CD14-positive monocyte (primary cell): ENCODE data around the gene SPATA9. TPM values are rescaled to one million over a fixed set of nuclear protein-coding genes. Genes with fewer than 3 reads are reported as not detected.

Source experiments
- DNase-seq, 3 donors: peaks; one replicate each; pipeline ENCODE4 v3.0.0-alpha.2; 2011 to 2022
- H2AFZ ChIP-seq: 2 replicates; pipeline ENCODE4 v1.6.0; 2012; ENCODE audit warnings: mild to moderate bottlenecking, low read depth, low read length, inconsistent platforms; ENCODE audit not compliant: insufficient read depth, poor library complexity, severe bottlenecking
- H3K27ac ChIP-seq, 2 donors: 1 replicate in 1 of 2; 2 replicates in 1 of 2; pipeline ENCODE4 v1.5.1; 2012 to 2013; ENCODE audit warnings: low read length in 2 of 2, control low read depth in 1 of 2, inconsistent platforms in 1 of 2, low read depth in 1 of 2, mild to moderate bottlenecking in 1 of 2
- H3K27me3 ChIP-seq, 2 donors: one replicate each; pipeline versions ENCODE4 v1.6.0 to v1.6.1; 2011 to 2013; ENCODE audit warnings: low read length in 2 of 2; ENCODE audit not compliant: control insufficient read depth in 2 of 2, insufficient read depth in 2 of 2
- H3K36me3 ChIP-seq, 2 donors: replicated peaks in 1 of 2; 1 replicate in 1 of 2; 2 replicates in 1 of 2; pipeline versions ENCODE4 v1.5.1 to v1.6.1; 2012 to 2013; ENCODE audit warnings: low read length in 2 of 2, control low read depth in 1 of 2, inconsistent platforms in 1 of 2, mild to moderate bottlenecking in 1 of 2; ENCODE audit not compliant: insufficient read depth in 2 of 2, control insufficient read depth in 1 of 2
- H3K4me1 ChIP-seq, 2 donors: 1 replicate in 1 of 2; 2 replicates in 1 of 2; pipeline versions ENCODE4 v1.5.1 to v1.6.1; 2012 to 2013; ENCODE audit warnings: low read length in 2 of 2, control low read depth in 1 of 2, inconsistent platforms in 1 of 2, mild to moderate bottlenecking in 1 of 2, moderate library complexity in 1 of 2; ENCODE audit not compliant: insufficient read depth in 2 of 2, control insufficient read depth in 1 of 2
- H3K4me2 ChIP-seq: replicated peaks from 2 replicates; pipeline ENCODE3; 2012; ENCODE audit warnings: low read length, moderate library complexity, mild to moderate bottlenecking; ENCODE audit not compliant: poor library complexity, severe bottlenecking; ENCODE audit errors: extremely low read depth
- H3K4me3 ChIP-seq, 3 experiments: fragments of 200-600 bp in 1 of 3; sonication (generic) in 1 of 3; replicated peaks in 1 of 3; 1 replicate in 2 of 3; 2 replicates in 1 of 3; pipeline ENCODE4 v1.5.1; 2011 to 2013; ENCODE audit warnings: low read length in 3 of 3, mild to moderate bottlenecking in 3 of 3, control low read depth in 2 of 3, low read depth in 2 of 3, inconsistent platforms in 1 of 3, moderate library complexity in 1 of 3
- H3K79me2 ChIP-seq: 2 replicates; pipeline ENCODE4 v1.6.0; 2012; ENCODE audit warnings: mild to moderate bottlenecking, control low read depth, inconsistent platforms, low read length, moderate library complexity; ENCODE audit not compliant: insufficient read depth
- H3K9ac ChIP-seq: 2 replicates; pipeline ENCODE4 v1.6.0; 2017; ENCODE audit warnings: low read length, mild to moderate bottlenecking; ENCODE audit not compliant: insufficient read depth, poor library complexity, severe bottlenecking
- H3K9me3 ChIP-seq, 2 donors: replicated peaks in 1 of 2; 1 replicate in 1 of 2; 2 replicates in 1 of 2; pipeline versions ENCODE4 v1.5.1 to v1.6.1; 2012 to 2013; ENCODE audit warnings: low read length in 2 of 2, control low read depth in 1 of 2; ENCODE audit not compliant: control insufficient read depth in 1 of 2, insufficient read depth in 1 of 2
- H4K20me1 ChIP-seq: 2 replicates; pipeline ENCODE4 v1.6.0; 2012; ENCODE audit warnings: mild to moderate bottlenecking, low read length, control low read depth, moderate library complexity; ENCODE audit not compliant: insufficient read depth
- H3K27ac Mint-ChIP-seq, 7 donors: one replicate each; pipeline ENCODE4 v1.8.0; 2020; ENCODE audit warnings: mild to moderate bottlenecking in 7 of 7, mixed read lengths in 7 of 7, moderate library complexity in 6 of 7, inconsistent platforms in 2 of 7
- H3K27me3 Mint-ChIP-seq, 3 donors: one replicate each; pipeline ENCODE4 v1.8.0; 2021 to 2022; ENCODE audit warnings: low read depth in 3 of 3, mild to moderate bottlenecking in 3 of 3, mixed read lengths in 3 of 3, moderate library complexity in 3 of 3, inconsistent platforms in 1 of 3
- H3K36me3 Mint-ChIP-seq, 2 donors: one replicate each; pipeline ENCODE4 v1.8.0; 2020; ENCODE audit warnings: mixed read lengths in 2 of 2, inconsistent platforms in 1 of 2, mild to moderate bottlenecking in 1 of 2
- H3K4me1 Mint-ChIP-seq: one replicate; pipeline ENCODE4 v1.8.0; 2020; ENCODE audit warnings: mild to moderate bottlenecking, mixed read lengths
- H3K4me3 Mint-ChIP-seq, 2 donors: one replicate each; pipeline ENCODE4 v1.8.0; 2020; ENCODE audit warnings: mild to moderate bottlenecking in 2 of 2, mixed read lengths in 2 of 2, moderate library complexity in 1 of 2
- H3K9me3 Mint-ChIP-seq, 7 donors: one replicate each; pipeline ENCODE4 v1.8.0; 2020 to 2022; ENCODE audit warnings: mixed read lengths in 7 of 7, mild to moderate bottlenecking in 6 of 7, moderate library complexity in 6 of 7, inconsistent platforms in 2 of 7
- CTCF ChIP-seq: fragments of 200-600 bp; IDR thresholded peaks from one replicate; pipeline ENCODE4 v1.8.0; 2022; ENCODE audit warnings: antibody characterized with exemption, mild to moderate bottlenecking
- WGBS: methylation state at CpG from one replicate; pipeline ENCODE4 v1.1.5; 2013; ENCODE audit warnings: missing lambda C conversion rate; ENCODE audit not compliant: insufficient coverage; 5-methylcytosine and 5-hydroxymethylcytosine counted together
- intact Hi-C, 2 donors: fragments of 100-400 bp; cut with micrococcal nuclease; formaldehyde crosslinking; loops; one replicate each; pipeline versions ENCODE4 v1.15.0 to v1.15.1; 2023
- polyA plus RNA-seq, 3 donors: library from polyadenylated mRNA; depleted of rRNA in 1 of 3; unstranded in 2 of 3; stranded (reverse) in 1 of 3; fragments of 300-500 nt in 2 of 3; fragments of >200 nt in 1 of 3; fragmentation: Illumina TruSeq in 2 of 3; gene quantifications; 1 replicate in 2 of 3; 2 replicates in 1 of 3; pipeline ENCODE4 v1.2.3, GENCODE V29; 2012 to 2021

The SPATA9 gene
- polyA plus RNA-seq, 3 donors = not detected

- TF ChIP-seq CTCF = no peak
- Mint-ChIP-seq H3K27me3 (no peaks in the 10 kb centered on the region), H3K4me3 (no peak overlapping the region), H3K36me3 (no peaks in the 10 kb centered on the region), H3K27ac (no peak overlapping the region), H3K4me1 (peaks cover 11% of the 10 kb centered on the region), H3K9me3 (no peaks in the 10 kb centered on the region)
- Histone ChIP-seq H3K4me3 (no peak overlapping the region), H3K9ac (no peak overlapping the region), H3K27ac (no peak overlapping the region), H2AFZ (no peak overlapping the region), H3K79me2 (no peaks in the 10 kb centered on the region), H3K36me3 (no peaks in the 10 kb centered on the region), H4K20me1 (no peaks in the 10 kb centered on the region), H3K27me3 (no peaks in the 10 kb centered on the region), H3K4me1 (peaks cover 7 to 10% of the 10 kb centered on the region in 2 donors), H3K9me3 (no peaks in the 10 kb centered on the region), H3K4me2 (no peak overlapping the region)
- no peak for DNase-seq
- intact Hi-C loops = loop anchor here in 1 of 2 donors (5.0 kb wide), 1 partner anchor 179 kb away; no protein-coding TSS in a partner anchor
- no CpG with 5 or more reads among the region's 1 CpG for WGBS
Observed at GRCh38 chr5:95668728-95669127, 14.1 kb downstream of the SPATA9 start.

GRCh38 chr5:95668216-95668615 is 14.6 kb downstream of the SPATA9 start:
- no peak for TF ChIP-seq CTCF
- Mint-ChIP-seq H3K9me3 (no peaks in the 10 kb centered on the region), H3K36me3 (no peaks in the 10 kb centered on the region), H3K27me3 (no peaks in the 10 kb centered on the region), H3K27ac (no peak overlapping the region), H3K4me1 (peaks cover 11% of the 10 kb centered on the region), H3K4me3 (no peak overlapping the region)
- Histone ChIP-seq H3K36me3 (no peaks in the 10 kb centered on the region), H3K4me1 (peaks cover 7 to 10% of the 10 kb centered on the region in 2 donors), H3K9me3 (no peaks in the 10 kb centered on the region), H3K79me2 (no peaks in the 10 kb centered on the region), H2AFZ (no peak overlapping the region), H3K4me2 (no peak overlapping the region), H3K9ac (no peak overlapping the region), H3K27me3 (no peaks in the 10 kb centered on the region), H3K4me3 (no peak overlapping the region), H4K20me1 (no peaks in the 10 kb centered on the region), H3K27ac (no peak overlapping the region)
- no peak for DNase-seq
- intact Hi-C loops = loop anchor here in 1 of 2 donors (5.0 kb wide), 1 partner anchor 179 kb away; no protein-coding TSS in a partner anchor
